ENCODE results near the gene OR1E1. TPM values are rescaled to one million over a fixed set of nuclear protein-coding genes. Genes with fewer than 3 reads are reported as not detected.
"Not testable (repeated sequence)": the region's sequence is repeated elsewhere in the genome, so short reads cannot be mapped to it uniquely, and the experiment has no call there.

OR1E1 gene
- total and polyA plus RNA-seq, 2 experiments from 2014 or later: not detected

DNA sequence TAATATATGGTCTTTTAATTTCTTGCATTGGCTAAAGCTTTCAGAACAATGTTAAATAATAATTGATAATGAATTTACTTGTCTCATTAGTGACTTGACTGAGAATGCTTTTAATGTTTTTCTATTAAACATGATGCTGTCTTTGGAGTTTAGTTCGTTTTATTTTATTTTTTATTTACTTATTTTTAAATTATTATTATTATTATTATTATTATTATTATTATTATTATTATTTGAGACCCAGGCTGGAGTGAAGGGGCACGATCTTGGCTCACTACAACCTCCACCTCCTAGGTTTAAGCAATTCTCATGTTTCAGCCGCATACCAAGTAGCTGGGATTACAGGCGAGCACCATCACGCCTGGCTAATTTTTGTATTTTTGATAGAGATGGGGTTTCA, 17.4 kb upstream of the OR1E1 start (continued):
- TF ChIP-seq, protein P1, sequence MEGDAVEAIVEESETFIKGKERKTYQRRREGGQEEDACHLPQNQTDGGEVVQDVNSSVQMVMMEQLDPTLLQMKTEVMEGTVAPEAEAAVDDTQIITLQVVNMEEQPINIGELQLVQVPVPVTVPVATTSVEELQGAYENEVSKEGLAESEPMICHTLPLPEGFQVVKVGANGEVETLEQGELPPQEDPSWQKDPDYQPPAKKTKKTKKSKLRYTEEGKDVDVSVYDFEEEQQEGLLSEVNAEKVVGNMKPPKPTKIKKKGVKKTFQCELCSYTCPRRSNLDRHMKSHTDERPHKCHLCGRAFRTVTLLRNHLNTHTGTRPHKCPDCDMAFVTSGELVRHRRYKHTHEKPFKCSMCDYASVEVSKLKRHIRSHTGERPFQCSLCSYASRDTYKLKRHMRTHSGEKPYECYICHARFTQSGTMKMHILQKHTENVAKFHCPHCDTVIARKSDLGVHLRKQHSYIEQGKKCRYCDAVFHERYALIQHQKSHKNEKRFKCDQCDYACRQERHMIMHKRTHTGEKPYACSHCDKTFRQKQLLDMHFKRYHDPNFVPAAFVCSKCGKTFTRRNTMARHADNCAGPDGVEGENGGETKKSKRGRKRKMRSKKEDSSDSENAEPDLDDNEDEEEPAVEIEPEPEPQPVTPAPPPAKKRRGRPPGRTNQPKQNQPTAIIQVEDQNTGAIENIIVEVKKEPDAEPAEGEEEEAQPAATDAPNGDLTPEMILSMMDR (conservative IDR thresholded peaks at IDR 0.05; ENCODE audit: low read depth in 2 of 2): no peak

DNA sequence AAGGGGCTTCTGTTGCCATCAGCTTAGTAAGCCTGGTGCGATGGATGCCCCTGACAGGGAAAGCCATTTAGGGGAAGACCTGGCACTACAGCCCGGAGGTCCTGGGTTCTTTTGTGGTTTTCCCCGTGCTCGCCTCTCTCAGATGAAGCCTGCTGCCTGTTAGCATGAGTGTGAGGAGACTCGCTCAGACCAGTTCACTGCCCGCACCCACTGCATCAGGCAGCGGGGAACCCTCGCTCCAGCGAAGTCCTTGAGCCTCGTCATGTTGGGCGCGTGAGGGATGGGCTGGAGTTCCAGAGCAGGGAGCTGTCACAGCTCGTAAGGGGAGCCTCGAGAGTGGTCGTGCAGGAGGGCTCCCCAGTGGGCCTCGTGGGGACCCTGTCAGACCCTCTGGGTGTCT, 14.0 kb upstream of the OR1E1 start:
- H3K4me3 ChIP-seq; H2AFZ ChIP-seq; H3F3A ChIP-seq (replicated peaks; ENCODE audit: low read depth); H3K27me3 Mint-ChIP-seq (ENCODE audit: insufficient read depth, low read depth, poor library complexity); H4K20me1 ChIP-seq (replicated peaks; ENCODE audit: insufficient read depth); H3K79me2 ChIP-seq (replicated peaks; ENCODE audit: insufficient read depth); H3K4me1 Mint-ChIP-seq; H3K27me3 ChIP-seq (ENCODE audit: insufficient read depth); H3K36me3 ChIP-seq (ENCODE audit: insufficient read depth); H3K27ac ChIP-seq (ENCODE audit: low read depth); ATAC-seq; H3K9me2 ChIP-seq (ENCODE audit: insufficient read depth); H3K4me1 ChIP-seq (ENCODE audit: insufficient read depth); H3K27ac Mint-ChIP-seq; H3K4me3 Mint-ChIP-seq; DNase-seq (ENCODE audit: low spot score); H3K4me2 ChIP-seq: not testable (repeated sequence)
- peaks cover 57% of the 10 kb centered on the region for H3K9me3 Mint-ChIP-seq
- H3K36me3 Mint-ChIP-seq (ENCODE audit: low read depth): peaks cover 11% of the 10 kb centered on the region

DNA sequence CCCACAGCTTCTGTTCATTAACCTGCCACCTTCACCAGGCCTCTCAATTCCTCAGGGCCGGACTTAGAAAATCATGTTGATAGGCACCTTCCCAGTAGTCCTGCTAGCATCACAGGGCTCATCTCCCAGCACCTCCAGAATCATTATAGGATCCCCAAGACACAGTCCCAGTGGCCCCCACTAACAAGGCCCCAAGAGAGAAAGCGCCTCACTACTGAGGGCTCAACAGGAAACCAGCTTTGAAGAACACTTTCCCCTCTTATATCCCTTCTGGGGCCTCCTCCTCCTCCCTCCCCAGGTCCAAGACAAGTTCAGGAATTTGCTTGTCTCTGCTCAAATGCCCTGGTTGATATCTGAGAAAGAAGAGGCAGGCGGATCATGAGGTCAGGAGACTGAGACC, 12.9 kb upstream of the OR1E1 start, which contains the start of gene OR3A3:
TSS of gene OR3A3 (plus strand) at position 301 of the 400 bp plus-strand sequence.
- Mint-ChIP-seq H3K4me1 (no peaks in the 10 kb centered on the region), H3K4me3 (no peak within 1 kb of the TSS), H3K27ac (no peak within 1 kb of the TSS), H3K9me3 (peaks cover 68% of the 10 kb centered on the region), H3K27me3 (ENCODE audit: insufficient read depth, low read depth, poor library complexity) (peaks cover 3% of the 10 kb centered on the region), H3K36me3 (ENCODE audit: low read depth) (peaks cover 11% of the 10 kb centered on the region)
- Histone ChIP-seq H4K20me1 (replicated peaks; ENCODE audit: insufficient read depth) (no peaks in the 10 kb centered on the region), H3K4me1 (ENCODE audit: insufficient read depth) (no peaks in the 10 kb centered on the region), H3F3A (replicated peaks; ENCODE audit: low read depth) (no peaks in the 10 kb centered on the region), H2AFZ (no peak within 1 kb of the TSS), H3K4me3 (no peak within 1 kb of the TSS), H3K9me2 (ENCODE audit: insufficient read depth) (no peaks in the 10 kb centered on the region), H3K27ac (ENCODE audit: low read depth) (no peak within 1 kb of the TSS), H3K79me2 (replicated peaks; ENCODE audit: insufficient read depth) (no peaks in the 10 kb centered on the region), H3K36me3 (ENCODE audit: insufficient read depth) (no peaks in the 10 kb centered on the region; the same call in 1 of the 2 replicates), H3K27me3 (ENCODE audit: insufficient read depth) (no peaks in the 10 kb centered on the region), H3K4me2 (no peak within 1 kb of the TSS)
- DNase-seq (ENCODE audit: low spot score) (no peak), ATAC-seq (no peak)
- TF ChIP-seq CREB1 (CRISPR knock-in tag; IDR thresholded peaks at IDR 0.05; ENCODE audit: low read depth): no peak

DNA sequence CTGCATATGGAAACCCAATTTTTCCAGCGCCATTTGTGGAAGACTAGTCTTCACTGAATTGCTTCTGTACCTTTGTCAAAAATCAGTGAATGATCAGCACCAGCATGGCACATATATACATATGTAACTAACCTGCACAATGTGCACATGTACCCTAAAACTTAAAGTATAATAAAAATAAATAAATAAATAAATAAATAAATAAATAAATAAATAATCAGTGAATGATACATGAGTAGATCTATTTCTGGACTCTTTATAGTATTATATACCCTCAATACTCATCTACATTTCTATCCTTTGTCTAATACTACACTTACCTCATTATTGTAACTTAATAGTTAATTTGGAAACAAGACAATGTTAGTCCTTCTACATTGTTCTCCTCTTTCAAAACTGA, 5.6 kb upstream of the OR1E1 start:
- not testable (repeated sequence) for H3K36me3 ChIP-seq (ENCODE audit: insufficient read depth); H3K4me3 ChIP-seq; H4K20me1 ChIP-seq (replicated peaks; ENCODE audit: insufficient read depth); H3K4me1 Mint-ChIP-seq; H3K4me3 Mint-ChIP-seq; H3K27me3 Mint-ChIP-seq (ENCODE audit: insufficient read depth, low read depth, poor library complexity); H3F3A ChIP-seq (replicated peaks; ENCODE audit: low read depth); H3K27ac ChIP-seq (ENCODE audit: low read depth); H3K27ac Mint-ChIP-seq; H3K27me3 ChIP-seq (ENCODE audit: insufficient read depth); H3K4me2 ChIP-seq; H3K4me1 ChIP-seq (ENCODE audit: insufficient read depth); ATAC-seq; H3K79me2 ChIP-seq (replicated peaks; ENCODE audit: insufficient read depth); H3K9me2 ChIP-seq (ENCODE audit: insufficient read depth); H2AFZ ChIP-seq; DNase-seq (ENCODE audit: low spot score); H3K36me3 Mint-ChIP-seq (ENCODE audit: low read depth)
- peaks cover 60% of the 10 kb centered on the region for H3K9me3 Mint-ChIP-seq

Data from GM23338 (cell line).